HepG2 (cell line): ENCODE results near the gene ZBTB14. TPM values are rescaled to one million over a fixed set of nuclear protein-coding genes. Genes with fewer than 3 reads are reported as not detected.

ENCODE experiments used
- ARID5B ChIP-seq: IDR thresholded peaks from 2 replicates; pipeline ENCODE4 v1.4.0; 2020; ENCODE audit warnings: mild to moderate bottlenecking, missing genetic modification reagents
- HDAC2 ChIP-seq: sonication (generic); formaldehyde crosslinking; IDR thresholded peaks from 2 replicates; pipeline ENCODE4 v1.4.0; 2020; ENCODE audit warnings: missing genetic modification reagents
- HNRNPL ChIP-seq: fragments of 200-400 bp; formaldehyde crosslinking; IDR thresholded peaks from 2 replicates; pipeline ENCODE4 v1.6.1; 2017; ENCODE audit warnings: mild to moderate bottlenecking, low read depth, low read length
- HNRNPLL ChIP-seq: fragments of 200-400 bp; formaldehyde crosslinking; IDR thresholded peaks from 2 replicates; pipeline ENCODE4 v1.6.1; 2017; ENCODE audit warnings: mild to moderate bottlenecking, low read depth, low read length; ENCODE audit not compliant: poor library complexity, severe bottlenecking
- MXI1 ChIP-seq: IDR thresholded peaks from 3 replicates; pipeline ENCODE4 v1.6.1; 2012; ENCODE audit warnings: low read depth, low read length, inconsistent platforms, borderline replicate concordance
- NPAS2 ChIP-seq: sonication (generic); formaldehyde crosslinking; IDR thresholded peaks from 2 replicates; pipeline ENCODE4 v1.8.0; 2022; ENCODE audit warnings: mild to moderate bottlenecking, missing genetic modification reagents, borderline replicate concordance
- PAXIP1 ChIP-seq: sonication (generic); formaldehyde crosslinking; conservative IDR thresholded peaks from 2 replicates; pipeline ENCODE4 v1.4.0; 2020; ENCODE audit warnings: mild to moderate bottlenecking, missing genetic modification reagents, moderate library complexity
- RBFOX2 ChIP-seq: fragments of 200-400 bp; formaldehyde crosslinking; IDR thresholded peaks from 2 replicates; pipeline ENCODE4 v1.6.1; 2017; ENCODE audit warnings: low read depth, mild to moderate bottlenecking, low read length
- SNAPC2 ChIP-seq: sonication (generic); formaldehyde crosslinking; IDR thresholded peaks from 2 replicates; pipeline ENCODE4 v1.8.1; 2022; ENCODE audit warnings: mild to moderate bottlenecking, missing genetic modification reagents
- TRIM24 ChIP-seq: sonication (generic); formaldehyde crosslinking; IDR thresholded peaks from 2 replicates; pipeline ENCODE4 v1.8.0; 2022; ENCODE audit warnings: mild to moderate bottlenecking, missing genetic modification reagents
- ZNF101 ChIP-seq: sonication (generic); formaldehyde crosslinking; IDR thresholded peaks from 2 replicates; pipeline ENCODE4 v1.4.0; 2020; ENCODE audit warnings: mild to moderate bottlenecking, low read depth, missing genetic modification reagents, borderline replicate concordance
- ZNF510 ChIP-seq: sonication (generic); formaldehyde crosslinking; IDR thresholded peaks from 2 replicates; pipeline ENCODE4 v1.4.0; 2020; ENCODE audit warnings: low read depth, mild to moderate bottlenecking, missing genetic modification reagents
- ZNF607 ChIP-seq: sonication (generic); formaldehyde crosslinking; IDR thresholded peaks from 2 replicates; pipeline ENCODE4 v1.5.1; 2020; ENCODE audit warnings: missing genetic modification reagents, mild to moderate bottlenecking, borderline replicate concordance
- polyA plus RNA-seq, 8 experiments: library from polyadenylated mRNA; depleted of rRNA in 3 of 8; stranded (reverse) in 7 of 8; unstranded in 1 of 8; fragments of >200 nt; fragmentation: Illumina TruSeq in 4 of 8; extraction: Trizol in 4 of 8; gene quantifications; 2 replicates each; pipeline versions ENCODE4 v1.2.1 to v1.2.3, GENCODE V29; 2011 to 2016; ENCODE audit warnings: low read depth in 4 of 8, missing spikeins in 1 of 8, mixed read lengths in 1 of 8; ENCODE audit not compliant: insufficient read depth in 1 of 8
- total RNA-seq, 5 experiments: library from RNA; depleted of rRNA; stranded (reverse); fragments of >200 nt; fragmentation: Illumina TruSeq; extraction: Trizol; gene quantifications; 2 replicates each; pipeline ENCODE4 v1.2.3, GENCODE V29; 2016; ENCODE audit warnings: low read depth in 1 of 5
- TF ChIP-seq, protein P1 (sequence below): sonication (generic); formaldehyde crosslinking; IDR thresholded peaks from 2 replicates; pipeline ENCODE4 v1.5.1; 2020; ENCODE audit warnings: mild to moderate bottlenecking, missing genetic modification reagents

ZBTB14 gene
- total and polyA plus RNA-seq, 2 of the 13 experiments (the other 11 are each of a cell fraction or from before 2014, with no cell fraction given), result 8.0 to 14.4 TPM

GRCh38 chr18:5339202-5339834 is 43.8 kb upstream of the ZBTB14 start (continued):
- TF ChIP-seq ARID5B (CRISPR knock-in tag) (peak; percentile 92), MXI1 (no peak), ZNF510 (CRISPR knock-in tag) (no peak), SNAPC2 (CRISPR knock-in tag) (no peak), TRIM24 (CRISPR knock-in tag) (no peak), HNRNPLL (no peak), HDAC2 (CRISPR knock-in tag) (peak; percentile 43; the same call in 1 of the 2 replicates), PAXIP1 (CRISPR knock-in tag) (peak; percentile 93), RBFOX2 (peak; percentile 46; the same call in 1 of the 2 replicates), NPAS2 (CRISPR knock-in tag) (no peak), ZNF101 (CRISPR knock-in tag) (no peak), HNRNPL (no peak), ZNF607 (CRISPR knock-in tag) (no peak)
- TF ChIP-seq, protein P1, sequence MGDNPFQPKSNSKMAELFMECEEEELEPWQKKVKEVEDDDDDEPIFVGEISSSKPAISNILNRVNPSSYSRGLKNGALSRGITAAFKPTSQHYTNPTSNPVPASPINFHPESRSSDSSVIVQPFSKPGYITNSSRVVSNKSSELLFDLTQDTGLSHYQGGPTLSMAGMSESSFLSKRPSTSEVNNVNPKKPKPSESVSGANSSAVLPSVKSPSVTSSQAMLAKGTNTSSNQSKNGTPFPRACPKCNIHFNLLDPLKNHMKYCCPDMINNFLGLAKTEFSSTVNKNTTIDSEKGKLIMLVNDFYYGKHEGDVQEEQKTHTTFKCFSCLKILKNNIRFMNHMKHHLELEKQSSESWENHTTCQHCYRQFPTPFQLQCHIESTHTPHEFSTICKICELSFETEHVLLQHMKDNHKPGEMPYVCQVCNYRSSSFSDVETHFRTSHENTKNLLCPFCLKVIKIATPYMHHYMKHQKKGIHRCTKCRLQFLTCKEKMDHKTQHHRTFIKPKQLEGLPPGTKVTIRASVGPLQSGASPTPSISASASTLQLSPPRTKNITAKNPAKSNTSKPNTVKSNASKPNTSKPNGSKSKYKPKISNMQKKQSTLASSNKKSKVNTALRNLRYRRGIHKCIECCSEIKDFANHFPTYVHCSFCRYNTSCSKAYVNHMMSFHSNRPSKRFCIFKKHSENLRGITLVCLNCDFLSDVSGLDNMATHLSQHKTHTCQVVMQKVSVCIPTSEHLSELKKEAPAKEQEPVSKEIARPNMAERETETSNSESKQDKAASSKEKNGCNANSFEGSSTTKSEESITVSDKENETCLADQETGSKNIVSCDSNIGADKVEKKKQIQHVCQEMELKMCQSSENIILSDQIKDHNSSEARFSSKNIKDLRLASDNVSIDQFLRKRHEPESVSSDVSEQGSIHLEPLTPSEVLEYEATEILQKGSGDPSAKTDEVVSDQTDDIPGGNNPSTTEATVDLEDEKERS (CRISPR knock-in tag), result no peak
